ENCODE data around the gene NOL4L.

The NOL4L gene

GRCh38 chr20:32481311-32482142, 103.6 kb downstream of the NOL4L start:
- no peak for DNase-seq

- no peak for DNase-seq
Measured at GRCh38 chr20:32480371-32481241, 104.5 kb downstream of the NOL4L start.

- DNase-seq, result no peak
Measured at GRCh38 chr20:32479697-32480171, 105.4 kb downstream of the NOL4L start.

- no peak for DNase-seq
Measured at GRCh38 chr20:32479012-32479411, 106.1 kb downstream of the NOL4L start.

GRCh38 chr20:32478576-32478975, 106.6 kb downstream of the NOL4L start:
- no peak for DNase-seq

GRCh38 chr20:32477594-32478512, 107.3 kb downstream of the NOL4L start:
- DNase-seq, result no peak

GRCh38 chr20:32476684-32477593, 108.2 kb downstream of the NOL4L start:
- no peak for DNase-seq

GRCh38 chr20:32474967-32475811, 109.9 kb downstream of the NOL4L start:
- peak; percentile 40 for DNase-seq

- DNase-seq, result no peak
Measured at GRCh38 chr20:32474717-32474966, 110.5 kb downstream of the NOL4L start.

- no peak for DNase-seq
Measured at GRCh38 chr20:32474009-32474716, 111.0 kb downstream of the NOL4L start.

GRCh38 chr20:32473231-32474008, 111.7 kb downstream of the NOL4L start:
- DNase-seq, result no peak

GRCh38 chr20:32472581-32473207, 112.4 kb downstream of the NOL4L start:
- DNase-seq, result no peak

- DNase-seq, result no peak
Measured at GRCh38 chr20:32470940-32471339, 114.2 kb downstream of the NOL4L start.

GRCh38 chr20:32470025-32470861, 114.9 kb downstream of the NOL4L start:
- no peak for DNase-seq

GRCh38 chr20:32468860-32469259, 116.3 kb downstream of the NOL4L start:
- DNase-seq, result no peak

- DNase-seq, result no peak
Measured at GRCh38 chr20:32468313-32468640, 116.9 kb downstream of the NOL4L start.

- DNase-seq, result no peak
Measured at GRCh38 chr20:32467506-32468312, 117.4 kb downstream of the NOL4L start.

Data from CD4-positive, alpha-beta T cell treated with Interferon gamma for 1 hour (primary cell).